Activated naive CD8-positive, alpha-beta T cell treated with anti-CD3 and anti-CD28 coated beads, Interleukin-2, amount 10 ng/mL, durations not matched to agents 7 days and 5 days (primary cell): ENCODE measurements around the gene FTCD. TPM values are rescaled to one million over a fixed set of nuclear protein-coding genes. Genes with fewer than 3 reads are reported as not detected.
"Not testable (repeated sequence)": the region's sequence is repeated elsewhere in the genome, so short reads cannot be mapped to it uniquely, and the experiment has no call there.

Source experiments
- ATAC-seq: fragments of 150-1000 bp; cut with Tn5 transposase; one replicate; pipeline ENCODE4 v1.10.0; 2021; ENCODE audit warnings: low read depth, moderate library complexity
- POLR2A ChIA-PET: fragments of 350-600 bp; sonication (Branson Sonifier 250); formaldehyde crosslinking; loops from one replicate; lab custom pipeline; 2021; ENCODE audit warnings: antibody characterized with exemption; lab: Charles Lee
- DNase-seq: peaks from one replicate; pipeline ENCODE4 v3.0.0; 2021
- H3K27ac Mint-ChIP-seq: one replicate; pipeline ENCODE4 v1.8.0; 2022; ENCODE audit warnings: mild to moderate bottlenecking, mixed read lengths
- H3K27me3 Mint-ChIP-seq: one replicate; pipeline ENCODE4 v1.8.0; 2022; ENCODE audit warnings: mild to moderate bottlenecking, moderate library complexity, mixed read lengths
- H3K36me3 Mint-ChIP-seq: one replicate; pipeline ENCODE4 v1.8.0; 2021; ENCODE audit warnings: mild to moderate bottlenecking, mixed read lengths
- H3K4me1 Mint-ChIP-seq: one replicate; pipeline ENCODE4 v1.8.0; 2021; ENCODE audit warnings: mixed read lengths
- H3K4me3 Mint-ChIP-seq: one replicate; pipeline ENCODE4 v1.8.0; 2022; ENCODE audit warnings: mild to moderate bottlenecking, moderate library complexity, mixed read lengths
- H3K9me3 Mint-ChIP-seq: one replicate; pipeline ENCODE4 v1.8.0; 2021; ENCODE audit warnings: mixed read lengths
- total RNA-seq, 2 experiments: library from RNA; stranded (reverse); gene quantifications; one replicate each; pipeline ENCODE4 v1.2.3, GENCODE V29; 2021

Gene FTCD
- total RNA-seq, 2 experiments from 2014 or later, result 0.65 to 1.3 TPM

DNA sequence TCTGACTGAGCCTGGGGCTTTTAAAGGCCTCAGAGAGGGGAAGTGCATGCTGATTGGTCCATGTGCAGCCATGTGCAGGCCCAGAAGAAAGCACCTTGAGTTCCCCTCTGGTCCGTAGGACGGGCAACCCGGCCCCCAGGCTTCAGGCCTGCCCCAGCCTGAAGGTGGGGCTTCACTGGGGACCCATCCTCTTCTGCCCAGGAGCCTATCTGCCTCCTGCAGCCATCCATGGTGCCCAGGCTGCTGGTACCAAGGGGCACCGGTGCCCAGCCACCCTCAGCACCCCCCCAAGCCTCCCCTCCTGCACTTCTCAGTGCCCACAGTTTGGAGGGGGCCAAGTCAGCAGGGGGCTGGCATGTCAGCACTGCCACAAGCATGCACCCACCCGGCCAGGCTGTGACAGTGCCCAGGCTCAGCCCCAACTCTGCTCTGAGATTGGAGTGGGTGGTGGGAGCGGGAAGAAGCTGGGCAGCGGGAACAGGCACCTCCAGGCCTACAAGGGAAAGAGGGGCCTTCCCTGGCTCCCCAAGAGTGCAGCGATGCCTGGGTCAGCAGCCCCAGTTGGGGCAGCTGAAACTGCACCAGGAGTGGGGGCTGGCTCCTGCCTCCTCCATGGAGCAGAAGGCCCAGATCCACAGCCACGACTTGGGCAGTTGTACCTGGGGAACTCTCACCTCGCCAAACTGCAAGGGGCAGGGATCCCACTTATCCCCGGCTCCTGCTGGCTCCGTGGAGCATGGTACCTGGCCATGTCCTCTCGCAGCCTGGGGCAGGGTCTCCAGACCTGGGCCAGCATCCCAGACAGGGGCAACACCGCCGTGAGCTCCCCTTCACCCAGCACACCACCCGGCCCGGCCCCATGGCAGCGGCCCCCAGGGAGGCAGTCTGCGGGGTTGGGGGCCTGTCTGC, 45.8 kb downstream of the FTCD start:
- DNase-seq (peak; percentile 19), ATAC-seq (no peak)
- H3K27ac Mint-ChIP-seq, result no peak overlapping the region
- H3K36me3 Mint-ChIP-seq, result peaks cover 2% of the 10 kb centered on the region
- POLR2A ChIA-PET, result no interaction called here
- H3K9me3 Mint-ChIP-seq, result peaks cover 15% of the 10 kb centered on the region
- no peak overlapping the region for H3K4me3 Mint-ChIP-seq
- H3K27me3 Mint-ChIP-seq, result no peaks in the 10 kb centered on the region
- no peaks in the 10 kb centered on the region for H3K4me1 Mint-ChIP-seq

DNA sequence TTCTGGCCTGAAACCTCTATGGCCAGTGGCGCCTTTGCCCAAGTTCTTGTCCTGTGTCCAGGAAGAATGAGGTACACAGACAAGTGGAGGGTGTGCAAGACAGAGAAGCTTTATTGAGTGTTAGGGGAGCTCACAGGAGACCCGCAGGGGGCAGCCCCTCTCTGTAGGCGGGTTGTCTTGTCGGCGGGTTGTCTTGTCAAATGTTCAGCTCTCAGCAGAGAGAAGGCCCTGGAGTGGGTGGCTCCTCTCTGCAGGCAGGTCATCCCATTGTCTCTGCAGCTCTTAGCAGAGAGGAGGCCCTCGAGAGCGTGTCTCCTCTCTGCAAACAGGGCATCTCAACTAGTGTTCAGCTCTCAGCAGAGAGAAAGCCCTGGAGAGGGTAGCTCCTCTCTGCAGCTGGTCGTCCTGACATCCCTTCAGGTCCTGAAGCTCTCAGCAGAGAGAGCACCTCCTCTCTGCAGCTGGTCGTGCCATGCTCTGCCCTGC, 46.5 kb downstream of the FTCD start:
- no peaks in the 10 kb centered on the region for H3K27me3 Mint-ChIP-seq
- ATAC-seq, result no peak
- no peak overlapping the region for H3K27ac Mint-ChIP-seq
- H3K9me3 Mint-ChIP-seq, result peaks cover 18% of the 10 kb centered on the region
- H3K4me3 Mint-ChIP-seq, result no peak overlapping the region
- H3K36me3 Mint-ChIP-seq, result peaks cover 2% of the 10 kb centered on the region
- no peaks in the 10 kb centered on the region for H3K4me1 Mint-ChIP-seq
- POLR2A ChIA-PET, result no interaction called here
- DNase-seq, result no peak

DNA sequence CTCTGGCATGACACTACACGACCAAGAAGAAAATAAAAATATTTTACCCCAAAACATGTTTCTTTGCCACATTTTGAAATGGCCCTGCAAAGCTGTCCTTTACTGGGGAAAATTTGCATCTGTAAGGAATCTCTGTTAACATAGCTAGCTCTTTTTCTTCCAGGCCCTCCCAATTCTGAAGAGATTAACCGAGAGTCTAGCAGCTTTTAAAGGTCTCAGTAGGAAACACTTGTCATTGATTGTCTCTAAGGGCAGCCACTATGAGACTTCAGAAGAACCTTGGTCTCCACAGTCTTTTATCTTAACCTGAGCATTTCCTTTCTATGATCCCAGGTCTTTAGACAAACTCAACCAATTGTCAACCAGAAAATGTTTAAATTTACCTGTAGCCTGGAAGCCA, 48.0 kb downstream of the FTCD start:
- peaks cover 22% of the 10 kb centered on the region for H3K9me3 Mint-ChIP-seq
- H3K27me3 Mint-ChIP-seq, H3K27ac Mint-ChIP-seq, POLR2A ChIA-PET, ATAC-seq, H3K36me3 Mint-ChIP-seq, H3K4me1 Mint-ChIP-seq, DNase-seq, H3K4me3 Mint-ChIP-seq: not testable (repeated sequence)

DNA sequence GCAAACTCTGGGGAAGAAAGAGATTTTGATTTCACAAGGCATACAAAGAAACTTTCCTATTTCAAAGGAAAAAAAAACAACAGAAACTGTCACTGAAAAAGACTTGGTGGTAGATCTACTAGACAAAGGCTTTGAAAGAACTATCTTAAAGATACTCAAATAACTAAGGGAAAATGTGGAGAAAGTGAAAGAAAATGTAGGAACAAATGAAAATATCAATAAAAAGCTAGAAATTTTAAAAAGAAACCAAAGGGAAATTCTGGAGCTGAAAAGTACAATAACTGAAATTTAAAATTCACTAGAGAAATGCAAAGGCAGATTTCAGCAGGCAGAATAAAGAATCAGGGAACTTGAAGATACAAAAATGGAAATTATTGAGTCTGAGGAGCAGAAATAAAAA, 51.3 kb downstream of the FTCD start:
- Mint-ChIP-seq H3K4me3 (no peak overlapping the region), H3K36me3 (peaks cover 6% of the 10 kb centered on the region), H3K9me3 (peaks cover 22% of the 10 kb centered on the region), H3K4me1 (no peaks in the 10 kb centered on the region), H3K27ac (no peak overlapping the region), H3K27me3 (peaks cover 21% of the 10 kb centered on the region)
- DNase-seq (no peak), ATAC-seq (no peak)
- POLR2A ChIA-PET, result no interaction called here

DNA sequence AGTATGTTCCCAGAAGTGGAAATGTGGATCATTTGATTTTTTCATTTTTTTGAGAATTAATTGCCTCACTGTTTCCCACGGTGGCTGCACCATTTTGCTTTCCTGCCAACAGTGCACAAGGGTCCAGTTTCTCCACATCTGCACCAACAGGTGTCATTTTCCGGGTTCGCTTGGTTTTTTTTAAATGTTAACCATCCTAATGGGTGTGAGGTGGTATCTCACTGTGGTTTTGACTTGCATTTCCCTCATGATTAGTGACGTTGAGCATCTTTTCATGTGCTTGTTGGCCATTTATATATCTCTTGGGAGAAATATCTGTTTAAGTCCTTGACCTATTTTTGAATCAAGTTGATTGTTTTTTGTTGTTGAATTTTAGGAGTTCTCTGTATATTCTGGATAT, 54.5 kb downstream of the FTCD start:
- POLR2A ChIA-PET, result no interaction called here
- ATAC-seq (no peak), DNase-seq (no peak)
- Mint-ChIP-seq H3K27me3 (peaks cover 24% of the 10 kb centered on the region), H3K9me3 (peaks cover 9% of the 10 kb centered on the region), H3K4me3 (no peak overlapping the region), H3K36me3 (peaks cover 4% of the 10 kb centered on the region), H3K27ac (no peak overlapping the region), H3K4me1 (no peaks in the 10 kb centered on the region)

DNA sequence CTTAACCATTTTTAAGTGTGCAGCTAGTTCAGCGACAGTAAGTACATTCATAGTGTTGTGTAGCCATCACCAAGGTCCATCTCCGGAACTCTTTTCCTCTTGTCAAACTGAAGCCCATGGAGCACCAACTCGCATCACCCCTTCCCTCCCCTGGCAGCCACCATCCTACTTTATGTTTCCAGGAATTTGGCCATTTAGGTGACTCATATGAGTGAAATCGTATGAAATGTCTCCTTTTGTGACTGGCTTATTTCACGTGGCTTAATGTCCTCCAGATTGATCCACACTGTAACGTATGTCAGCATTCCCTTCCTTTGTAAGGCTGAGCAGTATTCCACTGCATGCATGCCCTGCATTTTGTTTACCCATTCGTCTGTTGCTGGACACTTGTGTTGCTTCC, 55.0 kb downstream of the FTCD start:
- Mint-ChIP-seq H3K4me3 (no peak overlapping the region), H3K27me3 (peaks cover 24% of the 10 kb centered on the region)

DNA sequence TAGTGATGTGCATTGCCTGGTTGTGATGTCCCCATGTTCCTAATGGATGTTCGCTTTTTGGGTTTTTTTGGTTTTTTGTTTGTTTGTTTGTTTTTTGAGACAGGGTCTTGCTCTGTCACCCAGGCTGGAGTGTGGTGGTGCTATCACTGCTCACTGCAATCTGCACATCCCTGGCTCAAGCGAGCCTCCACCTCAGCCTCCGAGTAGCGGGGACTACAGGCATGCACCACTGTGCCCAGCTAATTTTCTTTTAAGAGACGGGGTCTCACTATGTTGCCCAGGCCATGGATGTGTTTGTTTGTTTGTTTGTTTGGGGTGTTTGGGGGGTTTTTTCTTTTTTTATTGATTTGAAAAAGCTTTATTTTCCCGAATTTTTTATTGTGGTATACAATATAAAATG, 55.4 kb downstream of the FTCD start:
- H3K4me3 Mint-ChIP-seq, result no peak overlapping the region
- peaks cover 24% of the 10 kb centered on the region for H3K27me3 Mint-ChIP-seq
- DNase-seq, result no peak

More for the DNA sequence above, 55.0 kb downstream of the FTCD start:
- peaks cover 7% of the 10 kb centered on the region for H3K9me3 Mint-ChIP-seq
- POLR2A ChIA-PET, result no interaction called here
- ATAC-seq (no peak), DNase-seq (no peak)
- H3K27ac Mint-ChIP-seq, result no peak overlapping the region
- H3K4me1 Mint-ChIP-seq, result no peaks in the 10 kb centered on the region
- H3K36me3 Mint-ChIP-seq, result peaks cover 4% of the 10 kb centered on the region

DNA sequence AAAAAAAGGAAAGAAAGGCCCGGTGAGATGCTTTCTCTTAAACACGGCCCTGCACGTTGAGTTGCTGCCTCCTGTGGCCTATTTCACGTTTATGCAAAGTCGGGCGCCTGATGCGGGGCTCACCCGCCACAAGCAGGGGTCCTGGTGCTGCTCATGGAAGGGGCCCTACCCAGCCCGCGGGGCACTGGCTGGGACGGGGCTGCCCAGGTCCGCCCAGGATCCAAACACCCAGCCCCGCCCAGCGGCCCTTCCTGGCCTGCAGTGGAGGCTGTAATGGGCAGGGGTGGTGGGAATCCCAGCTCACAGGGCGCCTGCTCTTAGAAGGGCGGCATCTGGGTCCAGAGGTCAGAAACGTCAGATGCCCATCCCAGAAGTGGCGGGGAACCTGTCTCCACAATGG, 55.9 kb downstream of the FTCD start:
- H3K27me3 Mint-ChIP-seq, result peaks cover 24% of the 10 kb centered on the region

More for the DNA sequence above, 55.4 kb downstream of the FTCD start:
- Mint-ChIP-seq H3K27ac (no peak overlapping the region), H3K9me3 (peaks cover 7% of the 10 kb centered on the region), H3K4me1 (no peaks in the 10 kb centered on the region), H3K36me3 (peaks cover 4% of the 10 kb centered on the region)
- POLR2A ChIA-PET, result no interaction called here
- no peak for ATAC-seq

DNA sequence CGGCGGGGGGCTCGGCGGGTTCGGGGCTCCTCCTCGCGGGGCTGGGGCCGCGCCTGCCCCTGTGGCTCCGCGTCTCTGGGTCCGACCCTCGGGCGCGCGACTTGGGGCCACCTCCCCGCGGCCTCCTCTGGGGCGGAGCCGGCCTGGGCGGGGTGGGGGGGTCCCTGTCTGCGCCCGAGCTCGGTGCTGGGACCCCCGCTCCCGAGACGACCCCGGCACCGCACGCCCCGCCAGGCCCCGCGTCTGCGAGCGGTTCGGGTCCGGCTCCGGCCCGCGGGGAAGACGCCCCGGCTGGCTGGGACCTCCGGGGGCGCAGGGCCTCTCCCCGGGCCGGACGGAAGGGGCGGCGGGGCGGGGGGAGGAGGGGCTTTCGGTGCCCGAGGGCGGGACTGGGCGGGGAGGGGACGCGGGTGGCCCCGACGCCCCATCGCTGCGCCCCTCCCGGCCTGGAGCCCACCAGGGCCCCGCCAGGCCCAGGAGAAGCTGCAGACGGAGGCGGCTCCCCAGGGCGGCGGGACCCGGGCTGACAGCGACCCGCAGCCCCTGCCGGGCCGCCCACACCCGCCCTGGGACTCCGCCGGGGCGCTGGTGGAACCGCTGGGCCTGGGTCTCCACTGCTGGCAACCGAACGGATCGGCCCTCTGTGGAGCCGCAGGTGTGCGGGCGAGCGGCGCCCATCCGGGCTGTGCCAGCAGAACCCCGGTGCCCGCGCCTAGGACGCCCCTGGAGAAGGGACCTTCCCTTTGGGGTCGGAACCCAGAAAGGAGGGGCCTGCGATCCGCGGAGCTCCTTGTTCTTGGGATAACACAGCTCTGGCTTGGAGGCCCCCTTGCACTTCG, 56.9 kb downstream of the FTCD start:
- H3K36me3 Mint-ChIP-seq, result peaks cover 4% of the 10 kb centered on the region
- no peak overlapping the region for H3K27ac Mint-ChIP-seq
- POLR2A ChIA-PET, result no interaction called here
- peaks cover 23% of the 10 kb centered on the region for H3K27me3 Mint-ChIP-seq
- ATAC-seq, result peak; percentile 28
- peak; percentile 46 for DNase-seq
- H3K4me3 Mint-ChIP-seq, result peak overlapping the region; percentile 20
- peaks cover 4% of the 10 kb centered on the region for H3K9me3 Mint-ChIP-seq
- H3K4me1 Mint-ChIP-seq, result no peaks in the 10 kb centered on the region

More for the DNA sequence above, 55.9 kb downstream of the FTCD start:
- DNase-seq, result peak; percentile 17
- no peak overlapping the region for H3K4me3 Mint-ChIP-seq
- H3K9me3 Mint-ChIP-seq, result peaks cover 7% of the 10 kb centered on the region
- no peaks in the 10 kb centered on the region for H3K4me1 Mint-ChIP-seq
- no peak for ATAC-seq
- H3K27ac Mint-ChIP-seq, result no peak overlapping the region
- H3K36me3 Mint-ChIP-seq, result peaks cover 4% of the 10 kb centered on the region
- POLR2A ChIA-PET, result no interaction called here

DNA sequence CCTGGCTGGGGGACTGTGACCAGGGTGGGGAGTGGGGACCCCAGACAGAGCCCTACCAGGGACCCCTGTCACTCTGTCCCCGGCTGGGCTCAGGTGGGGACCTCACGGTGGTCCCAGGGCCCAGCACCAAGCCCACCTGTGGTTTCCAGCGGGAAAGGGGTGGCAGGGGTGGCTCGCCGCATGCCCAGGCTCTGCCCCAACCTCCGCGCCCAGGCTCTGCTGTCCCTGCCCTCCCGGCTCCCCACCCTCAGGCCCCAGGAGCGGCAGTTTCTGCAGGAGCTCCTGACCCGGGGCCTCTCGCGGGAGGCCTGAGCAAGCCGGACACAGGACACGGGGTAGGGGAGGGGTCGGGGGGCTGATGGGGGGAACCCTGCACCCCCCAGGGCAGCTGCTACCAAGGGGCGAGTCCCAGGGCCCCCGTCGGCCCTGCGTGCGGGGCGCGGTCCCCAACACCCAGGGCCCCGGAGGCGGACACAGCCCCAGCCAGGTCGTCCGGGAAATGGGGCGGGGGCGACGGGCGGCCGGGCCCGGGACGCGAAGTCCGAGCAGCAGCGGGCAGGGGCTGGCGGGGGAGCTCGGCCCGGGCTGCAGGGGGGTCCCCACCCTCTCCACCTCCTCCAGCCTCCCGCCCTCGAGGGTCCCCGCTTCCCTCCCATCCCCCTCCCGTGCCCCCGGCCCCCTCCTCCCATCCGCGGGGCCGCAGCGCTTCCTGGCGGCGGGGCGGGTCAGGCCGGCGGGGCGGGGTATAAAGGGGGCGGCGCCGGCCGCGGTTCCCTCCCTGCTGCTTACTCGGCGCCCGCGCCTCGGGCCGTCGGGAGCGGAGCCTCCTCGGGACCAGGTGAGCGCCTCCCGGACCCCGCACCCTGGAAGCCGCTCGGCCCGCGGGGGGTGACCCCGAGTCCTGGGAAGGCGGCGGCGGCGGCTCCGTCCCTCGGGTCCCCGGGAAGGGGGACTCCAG, 57.8 kb downstream of the FTCD start, which contains the start of gene COL6A2:
COL6A2 (plus strand) TSS at position 777 of the 958 bp plus-strand sequence.
- ATAC-seq (peak; percentile 87), DNase-seq (peak; percentile 74)
- Mint-ChIP-seq H3K27ac (peak within 1 kb of the TSS; percentile 60), H3K27me3 (peaks cover 20% of the 10 kb centered on the region), H3K9me3 (no peaks in the 10 kb centered on the region), H3K36me3 (peaks cover 2% of the 10 kb centered on the region), H3K4me3 (peak within 1 kb of the TSS; percentile 51), H3K4me1 (no peaks in the 10 kb centered on the region)
- POLR2A ChIA-PET, result no interaction called here

DNA sequence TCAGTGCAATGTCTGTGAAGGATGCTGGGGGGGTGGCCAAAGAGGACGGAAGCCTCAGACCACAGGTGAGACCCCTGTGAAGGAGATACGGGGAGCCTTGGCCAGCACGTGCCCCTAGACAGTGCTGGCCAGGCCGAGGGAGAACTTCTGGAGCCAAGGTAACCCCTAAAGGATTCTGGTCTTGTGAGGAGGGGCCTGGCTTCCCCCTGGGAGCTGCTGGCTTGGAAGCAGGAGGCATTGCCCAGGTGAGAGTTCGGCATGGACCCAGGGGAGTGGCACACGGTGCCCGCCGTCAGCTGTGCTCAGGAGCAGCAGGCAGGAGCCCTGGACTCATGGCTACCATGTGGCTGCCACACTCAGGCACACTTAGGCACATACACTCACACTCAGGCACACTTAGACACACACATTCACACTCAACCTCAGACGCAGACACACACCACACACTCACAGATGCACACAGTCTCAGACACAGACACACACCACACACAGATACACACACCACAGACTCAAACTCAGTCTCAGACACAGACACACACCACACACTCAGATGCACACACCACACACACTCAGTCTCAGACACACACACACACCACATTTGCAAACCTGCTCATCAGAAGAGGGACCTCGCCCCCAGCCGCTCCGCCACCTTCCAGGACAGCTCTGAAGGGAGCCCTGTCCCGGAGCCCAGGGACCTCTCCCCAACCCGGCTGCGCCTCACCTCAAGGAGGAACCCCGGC, 58.6 kb downstream of the FTCD start:
- no peak for ATAC-seq
- H3K9me3 Mint-ChIP-seq, result no peaks in the 10 kb centered on the region
- H3K4me1 Mint-ChIP-seq, result no peaks in the 10 kb centered on the region
- POLR2A ChIA-PET, result no interaction called here
- peak overlapping the region; percentile 60 for H3K27ac Mint-ChIP-seq
- no peaks in the 10 kb centered on the region for H3K36me3 Mint-ChIP-seq
- H3K4me3 Mint-ChIP-seq, result peak overlapping the region; percentile 51
- peaks cover 20% of the 10 kb centered on the region for H3K27me3 Mint-ChIP-seq
- peak; percentile 35 for DNase-seq
